Prostate gland (tissue), 2 donors: Measurements from ENCODE around the gene CDC42EP3.

ENCODE experiments used
- CTCF ChIP-seq, 4 experiments: fragments of 200-600 bp in 2 of 4; fragments of 450-650 bp in 2 of 4; sonication (generic) in 2 of 4; IDR thresholded peaks; 1 replicate in 3 of 4; 2 replicates in 1 of 4; pipeline ENCODE4 v1.5.1; 2016 to 2019; ENCODE audit warnings: antibody characterized with exemption in 4 of 4, mild to moderate bottlenecking in 2 of 4, moderate library complexity in 2 of 4
- POLR2A ChIP-seq: fragments of 450-650 bp; IDR thresholded peaks from one replicate; pipeline ENCODE4 v1.6.1; 2016; ENCODE audit warnings: antibody characterized with exemption, mild to moderate bottlenecking

- no peak for TF ChIP-seq CTCF (IDR thresholded peaks at IDR 0.05)
- TF ChIP-seq POLR2A: no peak
Measured at GRCh38 chr2:37629529-37629928, 41.9 kb downstream of the CDC42EP3 start.
